Fibroblast of skin of right biceps (primary cell): ENCODE data around the gene DPH3.
A peak's percentile ranks its signal among the peaks of the same experiment; 100 is the strongest.

ENCODE experiments used
- DNase-seq: peaks from one replicate; pipeline ENCODE4 v3.0.0-alpha.2; 2013

The DPH3 gene

DNA sequence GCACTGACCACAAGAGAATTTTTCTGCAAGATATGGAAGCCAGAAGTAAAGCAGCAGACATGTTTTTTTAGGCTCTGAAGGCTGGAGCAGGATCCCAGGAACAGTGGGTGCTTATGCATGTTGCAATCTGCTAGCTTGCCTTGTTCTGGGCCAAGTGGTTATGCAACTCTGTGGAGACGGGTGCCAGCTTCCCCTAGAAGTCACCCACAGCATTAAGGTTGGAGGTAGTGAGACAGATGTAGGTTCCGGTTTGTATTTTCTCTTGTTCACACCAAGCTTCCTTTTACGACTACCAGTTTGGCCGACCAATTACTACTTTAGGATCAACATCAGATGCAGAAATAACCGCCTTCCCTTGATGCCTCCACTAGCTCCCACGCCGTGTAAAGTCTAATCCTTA is 11.1 kb downstream of the DPH3 start:
- DNase-seq = no peak

DNA sequence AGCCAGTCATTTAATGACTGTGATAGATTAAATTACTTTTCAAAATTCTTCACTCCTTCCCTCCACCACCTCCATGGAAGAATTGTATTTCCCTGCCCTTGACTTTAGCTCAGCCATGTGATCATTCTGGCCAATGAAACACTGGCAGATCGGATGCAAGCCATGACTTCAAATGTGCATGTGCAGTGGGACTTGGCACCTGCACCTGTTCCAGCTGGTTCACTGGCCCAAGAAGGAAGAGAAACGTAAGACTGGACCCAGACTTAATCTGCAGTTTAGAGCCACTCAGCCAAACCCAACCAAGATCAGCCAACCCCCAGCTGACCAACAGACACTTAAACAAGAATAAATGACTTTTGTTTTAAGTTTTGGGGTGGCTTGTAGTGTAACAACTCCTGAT is 11.8 kb downstream of the DPH3 start:
- no peak for DNase-seq

DNA sequence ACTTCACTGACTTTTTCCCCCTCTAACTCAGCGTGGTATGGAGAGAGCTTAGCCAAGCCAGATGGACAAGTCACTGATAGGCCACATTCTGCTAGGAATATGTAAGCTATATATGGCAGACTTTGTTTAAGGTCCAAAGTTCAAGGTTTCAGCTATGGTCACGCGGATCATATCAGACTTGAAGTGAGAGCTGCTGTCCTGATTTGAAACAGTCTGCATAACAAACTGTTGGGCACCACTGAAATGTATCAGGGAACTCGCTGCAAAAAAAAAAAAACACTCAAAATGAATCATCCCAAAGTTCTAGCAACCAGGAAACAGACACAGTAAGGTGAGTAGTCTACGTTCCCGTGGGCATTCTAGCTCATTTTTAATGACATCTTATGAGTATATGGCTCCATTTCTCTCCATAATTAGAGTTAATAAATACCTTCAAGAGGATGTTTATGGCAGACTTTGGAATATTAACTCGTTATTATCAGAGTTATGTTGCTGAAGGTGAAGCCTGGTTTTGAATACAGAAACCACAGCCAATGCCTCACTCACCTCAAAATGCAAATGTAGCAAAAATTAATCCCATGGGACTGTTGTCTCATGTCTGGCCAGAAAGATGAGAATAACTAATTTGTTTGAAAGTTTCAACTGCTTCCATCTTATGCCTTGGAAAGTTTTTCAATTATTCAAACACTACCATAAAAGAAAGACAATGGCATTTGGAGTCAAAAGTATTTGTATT is 12.3 kb downstream of the DPH3 start:
- peak; percentile 10 for DNase-seq

DNA sequence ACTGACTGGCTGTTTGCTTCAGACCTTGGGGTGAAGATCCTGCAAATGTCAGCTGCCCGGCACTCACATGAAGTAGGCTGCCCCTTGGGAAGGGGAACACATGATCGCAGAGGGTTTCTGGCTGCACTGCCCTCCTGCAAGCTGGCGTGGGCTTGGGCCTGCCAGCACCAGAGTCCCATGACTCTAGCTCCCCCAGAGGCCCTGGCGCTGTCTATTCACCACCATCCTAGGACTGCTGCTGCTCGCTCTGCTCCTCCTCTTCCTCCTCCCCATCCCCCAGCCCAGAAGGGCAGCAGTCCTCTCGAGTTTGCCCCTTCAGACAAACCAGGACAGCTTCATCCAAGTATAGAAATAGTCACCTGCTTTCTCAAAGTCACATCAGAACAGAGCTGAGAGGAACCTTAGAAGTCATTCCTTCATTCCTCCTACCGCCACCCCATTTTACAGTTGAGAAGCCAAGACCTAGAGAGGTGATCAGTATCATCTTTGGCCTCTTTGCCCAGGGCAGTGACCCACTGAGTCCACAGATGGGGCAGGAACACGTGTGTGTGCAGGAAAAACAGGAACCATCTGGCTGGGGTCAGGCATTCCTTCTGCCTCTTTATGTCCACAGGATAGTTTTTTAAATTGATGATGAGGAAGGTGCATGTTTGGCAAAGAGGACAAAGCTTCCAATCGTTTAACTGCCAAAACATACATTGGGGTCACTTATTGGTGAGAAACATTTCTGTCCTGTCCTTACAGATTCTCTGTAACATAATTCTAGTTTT is 13.2 kb downstream of the DPH3 start:
- no peak for DNase-seq

DNA sequence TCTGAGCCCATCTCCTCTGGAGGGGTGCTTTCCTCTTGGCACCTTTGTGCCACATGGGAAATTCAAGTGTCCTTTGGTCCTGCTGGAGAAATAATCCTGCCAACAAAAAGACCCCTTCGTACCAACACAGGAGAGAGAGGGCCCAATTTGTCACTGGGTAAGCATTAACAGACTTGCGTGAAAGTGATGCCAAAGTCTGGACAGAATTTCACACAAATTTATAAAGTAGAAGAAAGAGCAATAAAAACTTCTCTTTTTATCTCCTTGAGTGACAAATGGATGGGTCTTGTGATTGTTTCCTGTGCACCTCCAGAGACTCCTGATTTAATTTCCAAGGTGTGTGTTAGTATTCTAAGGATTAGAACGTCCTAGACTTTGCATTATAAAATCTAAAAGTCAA is 14.9 kb downstream of the DPH3 start:
- no peak for DNase-seq

DNA sequence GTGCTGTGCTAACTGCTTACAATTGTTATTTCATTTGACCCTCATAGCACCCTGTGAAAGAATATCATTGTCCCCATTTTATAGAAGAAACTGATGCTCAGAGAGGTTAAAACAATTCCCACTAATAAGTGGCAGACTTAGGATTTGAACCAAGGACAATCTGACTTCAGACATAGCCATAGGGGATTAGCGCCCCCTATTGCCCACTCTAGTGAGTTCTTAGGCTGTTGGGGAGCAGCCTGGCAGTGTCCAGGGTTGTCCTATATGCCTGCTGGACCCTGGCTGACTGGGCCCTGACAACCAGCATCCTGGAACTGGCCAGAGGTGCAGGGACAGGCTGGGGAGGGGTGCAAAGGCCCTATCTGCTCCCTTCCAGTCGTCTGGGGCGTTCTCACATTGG is 15.4 kb downstream of the DPH3 start:
- DNase-seq = peak; percentile 42

DNA sequence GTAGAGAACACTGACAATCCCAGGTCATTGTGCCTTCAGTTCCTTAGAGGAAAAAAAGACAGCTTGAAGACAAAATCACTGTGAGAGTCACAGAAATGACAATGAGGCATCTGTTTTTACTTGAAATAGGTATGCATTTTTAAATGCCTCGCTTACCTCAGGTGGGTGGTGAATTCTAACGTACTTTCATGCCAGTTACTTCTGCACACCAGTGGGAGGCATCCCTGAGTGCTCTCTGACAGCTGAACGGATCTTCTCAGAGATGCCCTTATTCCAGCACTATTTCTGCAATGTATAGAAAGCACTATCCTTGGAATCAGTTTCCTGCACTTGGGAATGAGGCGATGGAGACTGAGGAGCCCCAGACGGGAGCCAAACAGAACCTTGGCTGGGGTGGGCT is 16.2 kb downstream of the DPH3 start:
- no peak for DNase-seq

DNA sequence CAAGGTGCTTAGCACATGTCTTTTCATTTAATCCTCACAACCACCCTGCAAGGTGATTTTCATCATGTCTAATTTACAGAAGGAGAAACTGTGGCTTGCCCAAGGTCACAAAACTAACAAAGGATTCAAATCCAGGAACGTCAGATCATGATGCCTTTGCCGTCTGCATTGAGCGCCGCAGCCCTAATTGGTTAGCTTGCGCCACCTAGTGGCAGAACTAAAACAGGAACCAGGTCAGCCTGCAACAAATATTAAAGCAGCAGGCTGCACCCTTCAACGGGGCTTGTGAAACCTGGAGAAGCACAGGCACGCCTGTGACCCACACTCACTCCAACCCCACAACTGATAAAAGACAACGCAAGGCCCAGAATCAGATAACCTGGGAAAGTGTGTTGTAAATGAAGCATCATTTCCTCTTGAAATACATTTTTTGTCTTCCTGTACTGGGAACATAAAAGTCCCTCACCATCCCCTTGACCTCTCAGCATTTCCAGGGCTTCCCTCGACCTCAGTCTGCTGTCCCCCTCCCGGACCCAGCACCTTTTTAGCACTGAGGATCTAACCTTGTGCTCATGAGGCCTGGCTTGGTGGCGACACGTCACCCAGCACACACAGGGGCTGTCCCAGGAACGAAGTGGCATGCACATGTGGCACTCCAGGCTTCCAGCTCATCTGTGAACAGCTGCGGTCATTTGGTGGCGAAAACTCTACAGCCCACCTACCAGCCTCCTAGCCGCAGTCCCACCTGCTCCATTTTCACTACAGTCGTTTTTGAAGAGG is 17.3 kb downstream of the DPH3 start:
- DNase-seq = peak; percentile 84

DNA sequence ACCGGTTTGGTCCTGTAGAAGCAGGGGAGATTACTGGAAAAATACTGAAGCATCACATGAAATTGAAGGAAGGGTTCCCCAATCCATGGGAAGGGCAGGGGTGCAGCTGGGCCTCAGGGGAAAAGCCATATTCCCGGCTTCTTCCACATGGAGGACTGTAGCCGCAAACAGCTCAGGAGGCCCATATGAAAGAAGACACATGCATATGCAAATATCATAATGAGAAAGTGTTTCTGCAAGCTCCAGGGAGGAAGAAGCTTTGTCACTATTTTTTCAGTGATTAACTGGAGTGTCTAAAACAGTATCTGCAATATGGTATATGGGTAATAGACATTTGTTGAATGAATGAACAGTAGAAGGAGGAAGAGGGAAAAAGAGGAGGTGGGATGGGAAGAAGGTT is 19.1 kb downstream of the DPH3 start:
- no peak for DNase-seq

DNA sequence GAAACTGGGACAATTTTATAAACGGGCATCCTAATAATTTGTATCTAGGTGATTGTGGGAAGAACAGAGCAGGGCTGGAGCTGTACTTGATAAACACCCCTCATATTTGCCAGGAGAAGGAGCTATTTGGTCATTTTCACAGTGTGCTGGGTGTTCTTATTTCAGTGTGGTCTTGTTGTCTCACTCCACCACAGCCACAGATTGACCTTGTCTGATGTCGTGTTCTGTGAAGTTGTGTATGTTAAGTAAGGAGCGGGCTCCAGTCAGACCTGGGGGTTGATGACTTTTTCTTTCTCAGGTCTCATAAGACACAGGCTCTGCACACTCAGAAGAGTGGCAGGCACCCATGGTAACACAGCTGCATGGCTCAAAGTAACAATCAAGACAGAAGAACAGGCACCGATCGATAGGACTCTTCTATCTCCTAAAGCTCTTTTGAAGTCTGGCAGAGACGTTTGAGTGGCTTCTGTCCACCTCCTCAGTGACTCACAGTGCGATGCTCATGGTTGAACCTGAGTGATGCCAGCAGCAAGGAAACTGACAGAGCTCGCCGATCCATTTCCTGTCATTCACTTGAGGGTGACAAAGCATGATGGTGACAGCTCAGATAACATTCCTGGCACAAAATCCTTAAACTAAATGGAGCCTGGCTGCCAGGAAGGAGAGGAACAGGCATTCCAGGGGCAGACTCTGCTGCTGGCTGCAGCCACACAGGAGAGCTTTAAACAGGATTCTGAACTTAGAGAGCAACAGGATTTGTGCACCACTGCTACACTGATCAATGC is 20.8 kb downstream of the DPH3 start:
- DNase-seq = peak; percentile 75

DNA sequence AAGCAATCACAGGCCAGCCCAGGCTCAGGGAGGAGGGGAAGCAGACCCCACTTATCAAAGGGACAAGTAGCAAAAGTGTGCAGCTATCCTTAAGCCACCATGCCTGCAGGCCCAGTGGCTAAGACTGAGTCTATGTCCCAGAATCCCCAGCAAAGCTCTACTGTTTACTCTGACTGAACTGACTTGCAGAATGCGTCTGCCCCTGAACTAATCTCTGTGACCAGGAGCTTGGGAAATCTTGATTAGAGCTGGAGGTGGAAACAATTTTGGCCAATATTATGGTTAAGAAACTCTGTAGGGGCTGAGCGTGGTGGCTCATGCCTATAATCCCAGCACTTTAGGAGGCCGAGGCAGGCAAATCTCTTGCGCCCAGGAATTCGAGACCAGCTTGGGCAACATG is 22.6 kb downstream of the DPH3 start:
- no peak for DNase-seq

DNA sequence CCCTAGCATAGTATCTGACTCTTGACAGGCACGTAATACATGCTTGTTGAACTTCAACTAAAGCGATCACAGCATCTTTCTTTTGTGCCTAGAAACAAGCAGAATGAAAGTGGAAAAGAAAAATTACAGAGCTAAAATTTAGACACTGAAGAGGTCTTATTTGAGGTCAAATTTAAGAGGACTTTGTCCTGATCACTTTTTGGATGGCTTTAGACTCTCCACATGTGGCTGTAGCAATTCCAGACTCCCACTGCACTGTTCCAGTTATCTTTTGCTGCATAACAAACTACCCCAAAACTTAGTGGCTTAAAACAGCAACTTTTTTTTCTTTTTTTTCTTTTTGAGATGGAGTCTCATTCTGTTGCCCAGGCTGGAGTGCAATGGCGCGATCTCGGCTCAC is 23.5 kb downstream of the DPH3 start:
- DNase-seq = no peak

DNA sequence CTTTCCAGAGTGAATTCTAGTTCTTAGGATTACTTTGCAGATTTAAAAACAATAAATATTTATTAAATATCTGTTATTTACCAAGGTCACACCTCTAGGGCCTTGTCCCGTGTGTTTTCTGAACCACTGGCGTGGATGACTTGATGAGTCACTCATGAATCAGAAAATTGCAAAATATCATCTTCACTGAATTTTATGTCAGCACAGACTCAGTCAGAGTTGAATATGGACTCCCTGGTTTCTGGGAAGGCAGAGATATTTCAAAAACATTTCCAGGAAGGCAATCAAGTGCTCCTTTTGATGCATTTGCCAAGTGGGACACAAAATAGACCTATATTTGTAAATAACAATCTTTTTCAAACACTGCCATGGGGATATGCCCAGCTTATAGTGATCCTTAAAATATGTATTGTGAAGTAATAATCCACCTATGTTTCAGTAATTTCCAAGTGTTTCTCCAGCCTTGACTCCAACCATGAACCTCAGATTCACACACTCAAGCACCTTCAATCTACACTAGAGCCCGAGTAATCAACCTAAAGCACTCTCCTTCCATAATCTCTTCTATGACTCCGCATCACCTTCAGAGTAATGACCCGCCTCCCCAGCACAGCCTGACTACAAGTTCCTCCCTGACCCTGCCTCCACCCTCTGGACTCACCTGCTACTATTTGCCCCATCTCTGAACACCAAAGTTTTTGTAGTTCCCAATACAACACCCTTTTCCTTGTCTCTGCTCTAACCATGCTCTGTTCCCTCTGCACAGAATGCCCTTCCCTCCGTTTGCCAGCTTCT is 24.3 kb downstream of the DPH3 start:
- DNase-seq = peak; percentile 84

DNA sequence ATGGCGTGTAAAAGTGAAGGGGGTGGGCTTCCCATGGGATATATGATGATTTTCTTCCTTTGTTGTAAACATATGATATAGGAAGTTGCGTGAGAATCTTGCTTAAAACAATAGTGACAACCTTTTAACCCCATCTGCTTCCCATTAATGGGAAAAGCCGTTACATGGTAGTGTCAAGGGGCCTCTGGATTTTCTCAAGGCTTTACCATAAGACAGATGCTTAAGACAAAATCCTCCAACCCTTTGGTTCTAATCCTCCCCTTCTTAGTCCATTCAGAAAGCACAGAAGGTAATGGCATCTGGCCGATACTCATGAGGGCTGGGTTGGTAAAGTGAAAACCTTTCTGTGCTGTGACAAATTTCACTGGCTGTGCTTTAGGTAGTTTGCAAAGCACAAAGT is 25.0 kb downstream of the DPH3 start:
- DNase-seq = peak; percentile 87

DNA sequence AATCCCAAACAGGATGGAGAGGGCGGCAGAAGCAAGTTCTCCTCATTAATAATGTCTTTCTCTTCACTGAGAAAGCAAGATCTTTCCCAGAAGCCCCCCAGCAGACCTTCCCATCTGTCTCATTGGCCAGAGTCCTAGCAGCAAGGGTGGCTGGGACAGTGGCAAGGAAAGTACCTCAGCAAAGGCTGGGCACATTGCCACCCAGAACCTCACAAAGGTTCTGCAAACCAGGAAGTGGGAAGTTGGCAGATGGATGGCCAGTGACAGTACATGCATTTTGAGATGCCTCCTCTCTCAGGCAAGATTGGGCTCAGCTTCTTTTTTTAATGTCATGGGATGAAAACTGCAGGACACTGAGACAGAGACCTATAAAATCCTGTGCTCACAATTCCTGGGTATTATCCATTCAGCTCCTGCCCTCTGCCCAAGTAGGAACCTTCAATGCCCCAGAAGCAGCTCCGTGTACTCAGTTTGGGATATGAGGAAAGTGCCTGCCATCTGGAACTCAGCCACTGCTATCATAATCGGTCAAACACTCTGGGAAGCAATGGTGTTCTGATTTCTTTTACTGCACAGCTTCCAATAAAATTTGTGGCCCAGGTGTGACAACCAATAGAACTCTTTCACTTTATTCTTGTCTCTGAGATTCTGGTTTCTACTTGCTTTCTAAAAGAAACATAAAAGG is 25.5 kb downstream of the DPH3 start:
- peak; percentile 28 for DNase-seq

DNA sequence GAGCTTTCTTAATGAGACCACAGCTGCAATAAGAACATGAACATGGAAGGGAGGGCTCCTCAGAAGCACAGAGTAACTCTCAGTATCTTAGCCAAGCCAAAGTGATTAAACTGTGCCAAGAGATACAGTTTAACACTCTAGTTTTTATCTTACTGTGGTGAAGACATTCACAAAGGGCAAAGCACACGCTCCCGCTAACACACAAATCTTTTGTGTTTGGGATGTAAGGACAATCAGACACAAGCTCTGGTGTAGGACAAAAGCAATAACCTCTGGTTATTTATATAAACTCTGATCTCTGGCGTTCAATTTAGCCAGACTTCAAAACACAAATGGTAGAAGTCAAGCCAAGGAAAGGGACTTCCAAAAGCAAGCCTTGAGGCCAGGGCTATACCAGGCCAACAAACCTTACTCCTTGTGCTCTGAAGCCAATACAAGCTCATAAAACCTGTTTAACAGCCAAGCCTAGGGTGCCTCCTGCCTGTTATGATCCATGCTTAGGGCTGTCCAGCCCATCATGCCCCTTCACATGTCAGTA is 27.8 kb downstream of the DPH3 start:
- DNase-seq = no peak

DNA sequence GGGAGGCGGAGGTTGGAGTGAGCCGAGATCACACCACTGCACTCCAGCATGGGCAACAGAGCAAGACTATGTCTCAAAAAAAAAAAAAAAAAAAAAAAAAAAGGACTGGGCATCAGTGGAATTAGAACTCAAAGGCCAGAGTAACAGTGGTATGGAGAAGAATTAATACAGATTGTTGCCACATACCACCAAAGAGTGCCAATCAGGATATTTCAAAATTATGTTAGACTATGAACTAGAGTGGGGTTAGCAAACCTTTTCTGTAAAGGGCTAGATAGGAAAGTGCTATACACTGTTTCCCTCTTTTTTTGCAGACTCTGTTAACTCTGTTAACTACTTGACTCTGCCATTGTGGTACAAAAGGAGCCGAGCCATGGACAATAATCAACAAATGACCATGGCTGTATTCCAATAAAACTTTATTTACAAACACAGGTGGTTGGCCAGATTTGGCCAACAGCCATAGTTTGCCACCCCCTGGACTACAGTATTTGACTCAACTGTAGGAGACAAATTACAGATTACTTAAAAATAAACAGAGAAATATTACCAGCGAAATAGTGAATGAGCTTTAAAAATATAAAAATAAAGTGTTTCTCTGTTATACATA is 28.6 kb downstream of the DPH3 start:
- no peak for DNase-seq

DNA sequence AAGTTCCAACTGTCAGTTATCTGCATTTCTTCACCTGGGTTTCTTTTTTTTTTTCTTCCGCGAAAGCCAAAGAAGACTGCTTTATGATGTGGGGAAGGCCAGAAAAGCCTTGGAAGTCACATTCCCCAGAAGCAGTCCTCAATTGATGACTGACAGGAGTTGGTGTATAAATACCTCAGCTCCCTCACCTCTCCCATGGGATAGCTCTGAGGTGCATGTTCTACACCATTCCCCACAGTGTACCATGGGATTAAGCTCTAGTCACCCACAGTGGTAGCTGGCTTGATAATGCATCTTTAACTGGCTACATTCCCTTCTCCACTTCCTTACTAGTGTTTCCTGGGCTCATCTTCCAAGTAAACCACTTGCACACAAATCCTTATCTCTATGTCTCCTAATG is 30.5 kb downstream of the DPH3 start:
- DNase-seq = no peak

DNA sequence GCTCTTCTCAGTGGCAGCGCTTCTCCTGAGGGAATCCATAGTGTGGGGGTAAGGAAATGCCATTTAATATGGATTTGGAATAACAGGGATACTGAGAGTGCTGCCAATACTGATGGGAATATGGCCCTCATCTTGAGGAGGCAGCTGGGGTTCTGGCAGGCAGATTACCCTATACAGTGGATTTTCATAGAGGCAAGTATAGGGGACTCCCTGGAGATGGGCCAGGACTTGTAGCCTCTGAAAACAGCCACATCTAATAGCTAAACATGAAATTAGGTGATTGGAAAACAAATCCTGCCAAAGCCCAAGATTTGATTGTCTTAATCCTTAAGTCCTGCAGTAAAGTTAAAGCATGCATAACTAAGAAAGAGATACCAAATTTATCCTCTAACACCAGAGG is 30.9 kb downstream of the DPH3 start:
- no peak for DNase-seq

DNA sequence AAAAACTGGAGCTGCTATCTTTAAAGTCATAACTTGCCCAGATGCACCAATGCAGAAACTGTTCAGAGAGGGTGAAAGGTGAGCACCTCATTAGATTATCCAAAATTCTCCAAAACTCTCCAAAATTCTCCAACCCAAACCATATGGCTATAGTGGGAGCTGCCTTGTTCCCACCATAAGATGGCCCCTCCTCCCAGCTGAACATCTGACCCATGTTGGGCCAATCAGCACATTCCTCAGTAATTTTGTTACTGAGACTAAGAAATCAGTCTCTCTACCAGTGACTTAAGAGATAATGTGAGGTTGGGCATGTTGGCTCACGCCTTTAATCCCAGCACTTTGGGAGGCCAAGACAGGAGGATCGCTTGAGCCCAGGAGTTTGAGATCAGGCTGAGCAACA is 32.8 kb downstream of the DPH3 start:
- no peak for DNase-seq

DNA sequence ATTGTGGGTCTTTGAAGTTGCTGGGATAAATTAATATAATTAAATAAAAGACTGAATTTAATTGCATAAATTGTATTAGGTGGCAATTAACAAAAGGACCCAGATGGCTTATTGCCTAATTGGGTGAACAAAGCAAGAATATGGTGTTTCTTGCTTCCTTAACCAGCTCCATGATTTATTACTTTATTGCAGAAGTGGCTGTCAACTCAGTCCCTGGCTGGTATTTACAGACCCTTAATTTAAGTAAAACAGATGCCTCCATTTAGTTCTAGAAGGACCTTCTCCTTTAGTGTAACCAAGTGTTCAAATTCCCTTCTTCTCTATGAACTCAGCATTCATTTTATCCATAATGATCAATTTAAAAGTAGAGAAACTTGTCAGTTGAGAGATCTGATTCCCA is 35.1 kb downstream of the DPH3 start:
- DNase-seq = no peak
